ENCODE data around the gene LRRC61.
"Not testable (repeated sequence)": the region's sequence is repeated elsewhere in the genome, so short reads cannot be mapped to it uniquely, and the experiment has no call there.

The LRRC61 gene

DNA sequence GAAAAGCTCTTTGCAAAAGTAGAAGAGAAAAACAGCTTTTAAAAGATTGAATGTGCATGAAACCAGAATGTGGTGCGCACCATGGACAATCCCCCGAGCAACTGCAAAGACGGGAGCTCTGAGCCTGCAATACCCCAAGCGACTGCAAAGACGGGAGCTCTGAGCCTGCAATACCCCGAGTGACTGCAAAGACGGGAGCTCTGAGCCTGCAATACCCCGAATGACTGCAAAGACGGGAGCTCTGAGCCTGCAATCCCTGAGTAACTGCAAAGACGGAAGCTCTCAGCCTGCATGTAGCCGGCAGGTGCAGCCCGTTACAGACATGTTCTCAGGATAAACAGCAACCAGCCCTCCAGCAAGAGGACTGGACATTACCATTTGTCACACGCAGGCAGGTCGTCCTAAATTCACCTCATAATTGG is 62.2 kb downstream of the LRRC61 start:
- Histone ChIP-seq H3K4me3 (ENCODE audit: control insufficient read depth in 1 of 7, extremely low read depth in 1 of 7, insufficient read depth in 4 of 7, low read depth in 2 of 7, low read length in 6 of 7) (no peak overlapping the region), H3K4me1 (ENCODE audit: control extremely low read depth in 1 of 4, control insufficient read depth in 4 of 4, insufficient read depth in 4 of 4, low read length in 3 of 4) (peaks cover 0 to 26% (median under 1%) of the 10 kb centered on the region in 4 experiments), H3K9me3 (ENCODE audit: control extremely low read depth in 1 of 5, control insufficient read depth in 4 of 5, insufficient read depth in 2 of 5, low read depth in 1 of 5, low read length in 4 of 5) (no peaks in the 10 kb centered on the region), H3K27ac (ENCODE audit: insufficient read depth in 1 of 2, low read depth in 1 of 2, low read length in 2 of 2, poor library complexity in 1 of 2, severe bottlenecking in 2 of 2) (no peak overlapping the region), H3K36me3 (ENCODE audit: control insufficient read depth in 4 of 4, insufficient read depth in 4 of 4, low read length in 3 of 4) (peaks cover 0 to 8% (median 6%) of the 10 kb centered on the region in 4 experiments), H3K27me3 (replicated peaks in 2 of 5; ENCODE audit: control insufficient read depth in 4 of 5, insufficient read depth in 5 of 5, low read length in 4 of 5) (no peaks in the 10 kb centered on the region)
- WGBS (ENCODE audit: insufficient coverage): 91% methylated on average over 13 of the region's 14 CpGs
- POLR2A ChIA-PET: no interaction called here
- CTCF ChIA-PET: interaction anchor here (1.5 to 3.0 kb wide), 3 partner anchors 8 to 29 kb away, joined by 3 to 10 read pairs (median 6); a partner anchor contains a TSS
- no peak for DNase-seq

DNA sequence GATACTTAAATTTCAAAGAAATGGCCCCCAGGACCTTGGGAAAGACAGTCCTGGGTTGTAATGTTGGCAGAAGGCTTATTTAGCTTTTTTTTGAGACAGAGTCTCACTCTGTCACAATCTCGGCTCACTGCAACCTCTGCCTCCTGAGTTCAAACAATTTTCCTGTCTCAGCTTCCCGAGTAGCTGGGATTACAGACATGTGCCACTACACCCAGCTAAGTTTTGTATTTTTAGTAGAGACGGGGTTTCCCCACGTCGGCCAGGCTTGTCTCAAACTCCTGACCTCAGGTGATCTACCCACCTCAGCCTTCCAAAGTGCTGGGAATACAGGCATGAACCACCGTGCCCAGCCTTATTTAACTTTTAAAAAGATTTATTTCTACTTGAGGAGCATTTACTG is 62.7 kb downstream of the LRRC61 start:
- H3K27me3 ChIP-seq (replicated peaks in 2 of 5; ENCODE audit: control insufficient read depth in 4 of 5, insufficient read depth in 5 of 5, low read length in 4 of 5); H3K4me3 ChIP-seq (ENCODE audit: control insufficient read depth in 1 of 7, extremely low read depth in 1 of 7, insufficient read depth in 4 of 7, low read depth in 2 of 7, low read length in 6 of 7); H3K36me3 ChIP-seq (ENCODE audit: control insufficient read depth in 4 of 4, insufficient read depth in 4 of 4, low read length in 3 of 4); POLR2A ChIA-PET; H3K9me3 ChIP-seq (ENCODE audit: control extremely low read depth in 1 of 5, control insufficient read depth in 4 of 5, insufficient read depth in 2 of 5, low read depth in 1 of 5, low read length in 4 of 5); DNase-seq; H3K27ac ChIP-seq (ENCODE audit: insufficient read depth in 1 of 2, low read depth in 1 of 2, low read length in 2 of 2, poor library complexity in 1 of 2, severe bottlenecking in 2 of 2): not testable (repeated sequence)
- CTCF ChIA-PET: interaction anchor here (1.3 to 3.0 kb wide), 2 partner anchors 11 to 20 kb away, joined by 5 to 10 read pairs; a partner anchor contains a TSS
- peaks cover 0 to 22% (median 0%) of the 10 kb centered on the region in 4 experiments for H3K4me1 ChIP-seq (ENCODE audit: control extremely low read depth in 1 of 4, control insufficient read depth in 4 of 4, insufficient read depth in 4 of 4, low read length in 3 of 4)
- WGBS (ENCODE audit: insufficient coverage): 65% methylated on average over 4 of the region's 6 CpGs
